Body of pancreas (tissue), 4 donors: ENCODE results near the gene LTBP2. TPM values are rescaled to one million over a fixed set of nuclear protein-coding genes. Genes with fewer than 3 reads are reported as not detected.

ENCODE experiments used
- ATAC-seq: fragments of 150-250 bp; one replicate; pipeline ENCODE4 v1.9.1; 2016
- DNase-seq, 4 donors: peaks; one replicate each; pipeline ENCODE4 v3.0.0-alpha.2; 2019
- H3K27ac ChIP-seq, 4 donors: fragments of 200-600 bp; sonication (generic); 1 replicate in 3 of 4; 2 replicates in 1 of 4; pipeline versions ENCODE4 v1.5.1 to v1.6.1; 2016 to 2019; ENCODE audit warnings: mild to moderate bottlenecking in 1 of 4, mixed read lengths in 1 of 4, moderate library complexity in 1 of 4
- H3K27me3 ChIP-seq, 2 donors: fragments of 200-600 bp; sonication (generic); one replicate each; pipeline ENCODE4 v1.6.0; 2016; ENCODE audit warnings: mild to moderate bottlenecking in 1 of 2
- H3K36me3 ChIP-seq, 2 donors: fragments of 200-600 bp; sonication (generic); replicated peaks in 1 of 2; 2 replicates each; pipeline ENCODE4 v1.5.1; 2016; ENCODE audit warnings: low read depth in 2 of 2; ENCODE audit not compliant: insufficient read depth in 1 of 2
- H3K4me1 ChIP-seq: fragments of 200-600 bp; sonication (generic); one replicate; pipeline ENCODE4 v1.6.0; 2016
- H3K4me3 ChIP-seq, 2 donors: fragments of 200-600 bp; sonication (generic); 1 replicate in 1 of 2; 2 replicates in 1 of 2; pipeline ENCODE4 v1.5.1; 2016 to 2019
- H3K9me3 ChIP-seq, 3 donors: fragments of 200-600 bp; sonication (generic); 1 replicate in 2 of 3; 2 replicates in 1 of 3; pipeline ENCODE4 v1.5.1; 2016
- POLR2A ChIP-seq, 3 donors: fragments of 450-650 bp; IDR thresholded peaks; one replicate each; pipeline ENCODE4 v1.6.1; 2016; ENCODE audit warnings: antibody characterized with exemption in 3 of 3, mild to moderate bottlenecking in 2 of 3
- WGBS, 2 donors: methylation state at CpG; one replicate each; pipeline ENCODE4 v1.1.5; 2017; 5-methylcytosine and 5-hydroxymethylcytosine counted together
- intact Hi-C: fragments of 100-400 bp; cut with DNase I; formaldehyde crosslinking; loops from one replicate; pipeline ENCODE4 v1.15.1; 2023
- total RNA-seq, 2 donors: library from RNA; depleted of rRNA; stranded (reverse); fragments of >200 nt; gene quantifications; one replicate each; pipeline ENCODE4 v1.1.0, GENCODE V29; 2016
- TF ChIP-seq, protein P1 (sequence below), 7 experiments: fragments of 450-650 bp in 4 of 7; fragments of 200-600 bp in 3 of 7; sonication (generic) in 3 of 7; IDR thresholded peaks; one replicate each; pipeline ENCODE4 v1.5.1; 2016 to 2019; ENCODE audit warnings: antibody characterized with exemption in 7 of 7

The LTBP2 gene
- total RNA-seq, 2 donors from 2014 or later = 15.8 to 20.4 TPM

DNA sequence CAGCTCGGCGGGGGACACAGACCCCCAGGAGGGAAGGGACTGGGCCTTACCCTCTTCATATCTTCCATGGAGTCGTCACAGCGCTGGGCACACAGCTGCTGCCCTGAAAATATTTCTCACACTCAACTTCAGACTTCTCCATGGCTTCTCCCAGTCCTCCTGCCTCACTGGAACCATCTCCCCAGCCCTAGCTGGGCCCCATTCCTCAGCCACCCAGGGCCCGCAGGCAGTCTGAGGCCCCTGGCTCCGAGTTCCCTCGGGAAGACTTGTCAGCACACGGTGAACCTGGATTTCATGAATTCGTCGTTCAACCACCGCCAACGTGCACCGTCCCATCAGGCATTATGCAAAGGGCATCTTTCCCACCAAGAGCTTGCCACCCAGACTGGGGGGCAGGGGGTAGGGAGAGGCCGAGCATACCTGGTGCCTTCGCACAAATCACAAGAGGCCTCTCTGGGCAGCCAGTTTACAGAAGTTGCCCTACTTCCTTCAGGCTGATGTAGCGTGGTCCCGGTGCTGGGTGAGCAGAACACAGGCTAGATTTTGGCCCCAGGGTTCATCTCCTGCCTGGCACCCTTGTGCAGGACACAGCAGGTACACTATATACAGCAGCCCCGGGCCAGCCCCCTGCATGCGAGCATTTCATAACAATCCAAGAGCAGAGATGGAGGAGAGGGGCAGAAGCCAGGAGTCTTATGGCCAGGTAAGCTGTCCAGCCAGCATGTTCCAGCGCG lies 44.2 kb downstream of the LTBP2 start:
- H3K9me3 ChIP-seq = no peaks in the 10 kb centered on the region
- WGBS, 2 donors = 85 to 87% methylated on average over 20 to 21 of the region's 21 CpGs
- H3K4me3 ChIP-seq = no peak overlapping the region
- no peaks in the 10 kb centered on the region for H3K36me3 ChIP-seq
- H3K27ac ChIP-seq = no peak overlapping the region
- ATAC-seq (no peak), DNase-seq (no peak)
- intact Hi-C loops = no loop called here
- H3K4me1 ChIP-seq = no peaks in the 10 kb centered on the region
- no peaks in the 10 kb centered on the region for H3K27me3 ChIP-seq
- TF ChIP-seq, protein P1, sequence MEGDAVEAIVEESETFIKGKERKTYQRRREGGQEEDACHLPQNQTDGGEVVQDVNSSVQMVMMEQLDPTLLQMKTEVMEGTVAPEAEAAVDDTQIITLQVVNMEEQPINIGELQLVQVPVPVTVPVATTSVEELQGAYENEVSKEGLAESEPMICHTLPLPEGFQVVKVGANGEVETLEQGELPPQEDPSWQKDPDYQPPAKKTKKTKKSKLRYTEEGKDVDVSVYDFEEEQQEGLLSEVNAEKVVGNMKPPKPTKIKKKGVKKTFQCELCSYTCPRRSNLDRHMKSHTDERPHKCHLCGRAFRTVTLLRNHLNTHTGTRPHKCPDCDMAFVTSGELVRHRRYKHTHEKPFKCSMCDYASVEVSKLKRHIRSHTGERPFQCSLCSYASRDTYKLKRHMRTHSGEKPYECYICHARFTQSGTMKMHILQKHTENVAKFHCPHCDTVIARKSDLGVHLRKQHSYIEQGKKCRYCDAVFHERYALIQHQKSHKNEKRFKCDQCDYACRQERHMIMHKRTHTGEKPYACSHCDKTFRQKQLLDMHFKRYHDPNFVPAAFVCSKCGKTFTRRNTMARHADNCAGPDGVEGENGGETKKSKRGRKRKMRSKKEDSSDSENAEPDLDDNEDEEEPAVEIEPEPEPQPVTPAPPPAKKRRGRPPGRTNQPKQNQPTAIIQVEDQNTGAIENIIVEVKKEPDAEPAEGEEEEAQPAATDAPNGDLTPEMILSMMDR (IDR thresholded peaks at IDR 0.05) = no peak
- no peak for TF ChIP-seq POLR2A (IDR thresholded peaks at IDR 0.05)

DNA sequence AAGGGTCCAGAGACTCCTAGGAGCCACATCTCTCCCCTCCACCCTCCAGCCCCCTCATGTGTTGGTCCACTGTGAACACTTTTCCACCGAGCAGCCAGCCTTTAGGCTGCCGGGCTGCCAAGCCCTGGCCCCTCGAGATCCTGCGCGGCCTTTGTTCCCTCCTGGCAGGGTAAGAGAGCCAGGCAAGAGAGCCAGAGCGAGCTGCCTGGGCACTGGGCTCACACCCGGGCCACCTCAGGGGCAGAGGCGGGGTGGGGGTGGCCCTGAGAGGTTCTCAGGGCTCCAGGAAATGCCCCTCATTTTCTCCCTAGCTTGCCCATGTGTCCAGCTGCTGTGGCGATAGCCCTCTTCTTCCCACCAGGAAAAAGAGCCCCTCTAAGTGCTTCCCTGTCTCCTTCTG lies 44.8 kb downstream of the LTBP2 start:
- no peak overlapping the region for H3K27ac ChIP-seq
- no peaks in the 10 kb centered on the region for H3K36me3 ChIP-seq
- DNase-seq (no peak), ATAC-seq (no peak)
- 81 to 88% methylated on average over 7 to 8 of the region's 9 CpGs for WGBS, 2 donors
- intact Hi-C loops = no loop called here
- H3K4me3 ChIP-seq = no peak overlapping the region
- TF ChIP-seq, protein P1 (IDR thresholded peaks at IDR 0.05) = no peak
- no peak for TF ChIP-seq POLR2A (IDR thresholded peaks at IDR 0.05)
- H3K27me3 ChIP-seq = no peaks in the 10 kb centered on the region
- H3K4me1 ChIP-seq = no peaks in the 10 kb centered on the region
- H3K9me3 ChIP-seq = no peaks in the 10 kb centered on the region

DNA sequence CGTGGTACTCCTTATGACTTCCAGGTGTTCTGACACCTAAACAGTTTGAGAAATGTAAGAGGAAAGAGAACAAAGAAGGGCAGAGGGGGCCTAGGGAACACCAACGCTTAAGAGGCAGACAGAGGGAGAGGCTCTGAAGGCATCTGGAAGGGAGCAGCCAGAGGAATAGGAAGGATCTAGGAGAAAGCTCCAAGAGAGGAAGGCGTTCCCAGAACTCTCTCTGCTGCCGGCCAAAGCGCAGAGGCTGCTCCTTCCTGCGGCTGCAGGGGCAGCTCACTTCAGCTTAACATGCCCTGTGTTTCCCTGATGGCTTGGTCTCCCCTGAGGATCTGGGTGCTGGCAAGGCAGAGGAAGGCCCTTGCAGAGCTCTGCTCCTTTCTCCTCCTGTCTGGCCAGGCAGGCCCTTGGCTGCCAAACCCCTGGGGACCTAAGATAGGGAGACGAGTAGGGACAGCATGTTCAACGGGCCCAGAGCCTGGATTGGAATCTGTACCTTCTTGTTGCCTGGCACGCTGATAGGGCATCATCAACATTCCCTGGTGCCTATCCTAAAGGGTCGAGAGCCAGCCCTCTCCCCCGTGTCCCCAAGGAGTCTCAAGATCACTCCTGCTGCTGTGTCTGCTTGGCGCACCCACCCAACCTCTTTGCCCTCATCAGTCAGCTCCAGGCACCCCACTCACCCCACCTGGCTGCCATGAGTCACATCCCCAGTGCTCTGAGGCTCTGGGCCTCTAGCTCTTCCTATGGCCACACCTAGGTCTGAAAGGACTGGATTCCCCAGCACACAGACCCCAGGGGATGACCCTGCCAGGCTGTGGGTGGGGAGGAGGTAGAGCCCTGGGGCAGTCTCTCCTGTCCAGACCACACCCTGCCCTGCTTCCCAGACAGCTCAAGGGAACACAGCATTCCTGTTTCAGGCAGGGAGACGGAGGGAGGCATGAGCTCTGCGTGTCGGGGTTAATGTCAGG lies 45.6 kb downstream of the LTBP2 start:
- no peaks in the 10 kb centered on the region for H3K4me1 ChIP-seq
- no peaks in the 10 kb centered on the region for H3K27me3 ChIP-seq
- H3K27ac ChIP-seq = no peak overlapping the region
- H3K36me3 ChIP-seq = no peaks in the 10 kb centered on the region
- ATAC-seq = no peak
- 80 to 89% methylated on average over 8 to 15 of the region's 15 CpGs for WGBS, 2 donors
- no peak for DNase-seq
- TF ChIP-seq, protein P1 (IDR thresholded peaks at IDR 0.05) = no peak
- no peak for TF ChIP-seq POLR2A (IDR thresholded peaks at IDR 0.05)
- no peaks in the 10 kb centered on the region for H3K9me3 ChIP-seq
- intact Hi-C loops = no loop called here
- H3K4me3 ChIP-seq = no peak overlapping the region

DNA sequence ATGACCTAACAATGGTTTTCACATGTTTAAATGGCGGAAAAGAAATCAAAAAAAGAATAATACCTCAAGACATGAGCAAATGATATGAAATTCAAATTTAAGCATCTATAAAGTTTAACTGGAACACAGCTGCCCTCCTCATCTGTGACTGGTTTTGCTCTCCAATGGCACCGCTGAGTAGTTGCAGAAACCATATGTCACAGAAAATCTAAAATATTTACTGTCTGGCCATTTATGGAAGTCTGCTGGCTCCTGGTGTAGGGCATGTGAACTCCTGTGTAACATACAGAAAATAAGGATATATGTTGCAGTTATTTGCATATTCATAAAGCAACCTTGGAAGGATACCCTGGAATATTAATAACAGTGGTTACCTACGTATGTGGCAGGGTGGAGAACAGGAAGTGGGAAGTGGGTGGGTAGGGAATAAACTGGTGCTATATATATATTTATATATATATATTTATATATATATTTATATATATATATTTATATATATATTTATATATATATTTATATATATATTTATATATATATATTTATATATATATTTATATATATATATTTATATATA lies 48.4 kb downstream of the LTBP2 start:
- ATAC-seq = no peak
- no peak for DNase-seq
- Histone ChIP-seq H3K4me1 (no peaks in the 10 kb centered on the region), H3K36me3 (no peaks in the 10 kb centered on the region), H3K4me3 (no peak overlapping the region), H3K27me3 (no peaks in the 10 kb centered on the region), H3K27ac (no peak overlapping the region), H3K9me3 (no peaks in the 10 kb centered on the region)
- 84 to 90% methylated on average over 3 of the region's 3 CpGs for WGBS, 2 donors
- intact Hi-C loops = no loop called here
- TF ChIP-seq, protein P1 (IDR thresholded peaks at IDR 0.05) = no peak
- TF ChIP-seq POLR2A (IDR thresholded peaks at IDR 0.05) = no peak
